Measurements from ENCODE around the gene MYL5. TPM values are rescaled to one million over a fixed set of nuclear protein-coding genes. Genes with fewer than 3 reads are reported as not detected.

Gene MYL5
- total and polyA plus RNA-seq, 2 of the 4 experiments (the other 2 are of a cell fraction), result 9.1 to 16.0 TPM

- Histone ChIP-seq H4K8ac (ENCODE audit: low read depth in 2 of 2, low read length in 2 of 2) (peak within 1 kb of the TSS in 1 of 2 experiments; percentile 77; a peak in 2 of 4 replicates), H3K36me3 (ENCODE audit: control insufficient read depth, insufficient read depth, low read length) (no peaks in the 10 kb centered on the region), H3K4me3 (ENCODE audit: insufficient read depth, low read depth, low read length) (no peak within 1 kb of the TSS), H2BK15ac (ENCODE audit: low read depth, low read length) (no peak within 1 kb of the TSS), H3K4me2 (ENCODE audit: low read depth, low read length) (no peak within 1 kb of the TSS), H2BK120ac (ENCODE audit: low read depth, low read length) (peak within 1 kb of the TSS; percentile 60; the same call in 1 of the 2 replicates), H3K14ac (replicated peaks; ENCODE audit: low read depth, low read length) (peak within 1 kb of the TSS; percentile 94), H3K27me3 (ENCODE audit: control insufficient read depth, insufficient read depth, low read length) (peaks cover 11% of the 10 kb centered on the region), H2AK5ac (ENCODE audit: low read depth, low read length) (peak within 1 kb of the TSS; percentile 65), H2BK5ac (ENCODE audit: low read depth, low read length, poor library complexity, severe bottlenecking) (peak within 1 kb of the TSS; percentile 89), H3K27ac (ENCODE audit: insufficient read depth, low read length) (no peak within 1 kb of the TSS; the same call in 1 of the 2 replicates), H3K4ac (ENCODE audit: low read depth, low read length) (peak within 1 kb of the TSS; percentile 49), H3K9ac (ENCODE audit: low read depth, low read length) (no peak within 1 kb of the TSS), H3K79me1 (ENCODE audit: low read depth in 1 of 2, low read length in 2 of 2) (peaks cover 0 to 4% of the 10 kb centered on the region in 2 experiments; a peak in 1 of 4 replicates), H3K18ac (ENCODE audit: low read depth, low read length) (no peak within 1 kb of the TSS), H4K20me1 (ENCODE audit: insufficient read depth, low read length) (no peaks in the 10 kb centered on the region), H4K91ac (ENCODE audit: insufficient read depth, low read depth, low read length) (0 out of 2 replicates have a peak within 1 kb of the TSS, but pooled peaks have one; percentile 78), H3K4me1 (ENCODE audit: control insufficient read depth, insufficient read depth, low read length) (peaks cover 12% of the 10 kb centered on the region), H2AFZ (replicated peaks; ENCODE audit: low read length, poor library complexity) (peak within 1 kb of the TSS; percentile 72), H3K56ac (ENCODE audit: extremely low read depth, insufficient read depth, low read length) (no peak within 1 kb of the TSS), H2AK9ac (replicated peaks; ENCODE audit: low read depth, low read length, poor library complexity) (peak within 1 kb of the TSS; percentile 97), H3K23ac (ENCODE audit: low read depth, low read length) (peak within 1 kb of the TSS; percentile 37; the same call in 1 of the 2 replicates), H3K9me1 (ENCODE audit: insufficient read depth, low read length) (peaks cover 9% of the 10 kb centered on the region), H4K5ac (ENCODE audit: low read depth, low read length) (peak within 1 kb of the TSS; percentile 72; the same call in 1 of the 2 replicates), H2BK20ac (ENCODE audit: low read depth, low read length) (peak within 1 kb of the TSS; percentile 71; the same call in 1 of the 2 replicates), H3K9me3 (ENCODE audit: control insufficient read depth, insufficient read depth, low read length) (no peaks in the 10 kb centered on the region)
- dilution Hi-C loops (cut with HindIII; ENCODE audit: low sequenced_read_pairs, unreplicated experiment), result no loop called here
- no peak for ATAC-seq (ENCODE audit: low read depth)
- POLR2A ChIA-PET (ENCODE audit: unreplicated experiment), result no interaction called here
- intact Hi-C loops (cut with micrococcal nuclease), result no loop called here
- 33% methylated on average over 25 of the region's 59 CpGs; no CpG with 5 or more reads in 1 of the 2 experiments for WGBS, 2 experiments (ENCODE audit: extremely low coverage in 2 of 2, insufficient read length in 1 of 2)
- in situ Hi-C loops (cut with MboI; ENCODE audit: low sequenced_read_pairs), result no loop called here
- CTCF ChIA-PET, result interaction anchor here (0.6 kb wide), 1 partner anchor 1009 kb away, joined by 6 read pairs; no protein-coding TSS in a partner anchor
- DNase-seq, result no peak
- BruUV-seq (replicated peaks), result no TSS peak
- no peak for TF ChIP-seq RCOR1 (IDR thresholded peaks at IDR 0.05; ENCODE audit: insufficient replicate concordance, low read length)
- TF ChIP-seq CTCF (conservative IDR thresholded peaks at IDR 0.05; ENCODE audit: low read depth, low read length), result no peak
- TF ChIP-seq CHD1 (IDR thresholded peaks at IDR 0.05; ENCODE audit: low read depth, low read length), result no peak
- TF ChIP-seq BHLHE40 (IDR thresholded peaks at IDR 0.05; ENCODE audit: low read depth, low read length), result no peak
- no peak for TF ChIP-seq USF2 (IDR thresholded peaks at IDR 0.05; ENCODE audit: low read depth, low read length)
- no peak for TF ChIP-seq FOS (IDR thresholded peaks at IDR 0.05; ENCODE audit: low read depth, low read length)
- no peak for TF ChIP-seq MXI1 (IDR thresholded peaks at IDR 0.05; ENCODE audit: borderline replicate concordance, low read depth, low read length)
- no peak for TF ChIP-seq CEBPB (IDR thresholded peaks at IDR 0.05; ENCODE audit: low read depth, low read length)
- TF ChIP-seq NFE2L2 (IDR thresholded peaks at IDR 0.05; ENCODE audit: low read depth, low read length), result no peak
- TF ChIP-seq SMC3 (IDR thresholded peaks at IDR 0.05; ENCODE audit: low read depth, low read length), result no peak
- no peak for TF ChIP-seq MAZ (IDR thresholded peaks at IDR 0.05; ENCODE audit: borderline replicate concordance, low read depth, low read length)
- TF ChIP-seq ELK1 (IDR thresholded peaks at IDR 0.05; ENCODE audit: borderline replicate concordance, low read depth, low read length), result no peak
- no peak for TF ChIP-seq POLR2A (IDR thresholded peaks at IDR 0.05; ENCODE audit: low read depth, low read length)
- no peak for TF ChIP-seq RAD21 (IDR thresholded peaks at IDR 0.05; ENCODE audit: low read length)
These were observed 14.7 kb downstream of the MYL5 start, which contains the start of gene SLC49A3 for GRCh38 chr4:688854-689681. TSS of gene SLC49A3 (minus strand) at chr4:689151. CDS start at chr4:689127, 24 bp downstream.

Data from IMR-90 (cell line).